Sigmoid colon (tissue), 7 donors: Measurements from ENCODE around the gene TSC22D1. TPM values are rescaled to one million over a fixed set of nuclear protein-coding genes. Genes with fewer than 3 reads are reported as not detected.

Source experiments
- DNase-seq: peaks from one replicate; pipeline ENCODE4 v3.0.0-alpha.2; 2019
- H3K27ac ChIP-seq, 4 donors: fragments of 200-600 bp; sonication (generic); one replicate each; pipeline ENCODE4 v1.5.1; 2016 to 2019; ENCODE audit warnings: mild to moderate bottlenecking in 1 of 4
- H3K27me3 ChIP-seq, 3 donors: fragments of 200-600 bp; sonication (generic); one replicate each; pipeline ENCODE4 v1.5.1; 2019; ENCODE audit warnings: mild to moderate bottlenecking in 1 of 3
- H3K36me3 ChIP-seq, 4 donors: fragments of 200-600 bp; sonication (generic); one replicate each; pipeline ENCODE4 v1.5.1; 2016 to 2019
- H3K4me1 ChIP-seq, 4 donors: fragments of 200-600 bp; sonication (generic); one replicate each; pipeline ENCODE4 v1.5.1; 2017 to 2019
- H3K4me3 ChIP-seq, 4 donors: fragments of 200-600 bp; sonication (generic); one replicate each; pipeline ENCODE4 v1.5.1; 2017 to 2019; ENCODE audit warnings: mild to moderate bottlenecking in 2 of 4, moderate library complexity in 1 of 4
- H3K9me3 ChIP-seq, 4 donors: fragments of 200-600 bp in 3 of 4; sonication (generic) in 3 of 4; one replicate each; pipeline versions ENCODE4 v1.5.1 to v1.6.1; 2013 to 2019
- EP300 ChIP-seq, 4 donors: sonication (generic); formaldehyde crosslinking; IDR thresholded peaks; one replicate each; pipeline ENCODE4 v1.6.1; 2017; ENCODE audit warnings: antibody characterized with exemption in 4 of 4
- POLR2A ChIP-seq, 2 donors: fragments of 450-650 bp; IDR thresholded peaks; one replicate each; pipeline ENCODE4 v1.6.1; 2016; ENCODE audit warnings: antibody characterized with exemption in 2 of 2, mild to moderate bottlenecking in 2 of 2, moderate library complexity in 2 of 2
- POLR2AphosphoS5 ChIP-seq, 4 donors: sonication (generic); formaldehyde crosslinking; IDR thresholded peaks; one replicate each; pipeline ENCODE4 v1.6.1; 2017; ENCODE audit warnings: antibody characterized with exemption in 4 of 4
- whole genome bisulfite sequencing, 2 donors: extraction: QIAGEN DNeasy Blood & Tissue Kit; methylation state at CpG; one replicate each; pipeline ENCODE4 v1.1.7; 2013; 5-methylcytosine and 5-hydroxymethylcytosine counted together
- intact Hi-C: fragments of 100-400 bp; cut with DNase I; formaldehyde crosslinking; loops from one replicate; pipeline ENCODE4 v1.15.1; 2023
- polyA plus RNA-seq, 3 donors: library from polyadenylated mRNA; stranded (reverse); fragments of 200-250 nt; gene quantifications; one replicate each; pipeline ENCODE4 v1.2.3, GENCODE V29; 2013
- total RNA-seq, 4 donors: library from RNA; depleted of rRNA; stranded (reverse); fragments of >200 nt; gene quantifications; one replicate each; pipeline ENCODE4 v1.1.0, GENCODE V29; 2016
- TF ChIP-seq, protein P1 (sequence below), 4 experiments: fragments of 450-650 bp in 3 of 4; fragments of 200-600 bp in 1 of 4; IDR thresholded peaks; one replicate each; pipeline ENCODE4 v1.5.1; 2016 to 2019; ENCODE audit warnings: antibody characterized with exemption in 4 of 4, mild to moderate bottlenecking in 3 of 4, moderate library complexity in 2 of 4
- donor health status: healthy with polysubstance abuse.
- donor health status: Bipolar disorder and iron deficiency.
- donor health status: healthy.

Gene TSC22D1
- total and polyA plus RNA-seq, 7 donors, result 121 to 225 (median 176) TPM

- TF ChIP-seq EP300 (IDR thresholded peaks at IDR 0.05) (no peak), POLR2AphosphoS5 (IDR thresholded peaks at IDR 0.05) (no peak), POLR2A (IDR thresholded peaks at IDR 0.05) (no peak)
- TF ChIP-seq, protein P1, sequence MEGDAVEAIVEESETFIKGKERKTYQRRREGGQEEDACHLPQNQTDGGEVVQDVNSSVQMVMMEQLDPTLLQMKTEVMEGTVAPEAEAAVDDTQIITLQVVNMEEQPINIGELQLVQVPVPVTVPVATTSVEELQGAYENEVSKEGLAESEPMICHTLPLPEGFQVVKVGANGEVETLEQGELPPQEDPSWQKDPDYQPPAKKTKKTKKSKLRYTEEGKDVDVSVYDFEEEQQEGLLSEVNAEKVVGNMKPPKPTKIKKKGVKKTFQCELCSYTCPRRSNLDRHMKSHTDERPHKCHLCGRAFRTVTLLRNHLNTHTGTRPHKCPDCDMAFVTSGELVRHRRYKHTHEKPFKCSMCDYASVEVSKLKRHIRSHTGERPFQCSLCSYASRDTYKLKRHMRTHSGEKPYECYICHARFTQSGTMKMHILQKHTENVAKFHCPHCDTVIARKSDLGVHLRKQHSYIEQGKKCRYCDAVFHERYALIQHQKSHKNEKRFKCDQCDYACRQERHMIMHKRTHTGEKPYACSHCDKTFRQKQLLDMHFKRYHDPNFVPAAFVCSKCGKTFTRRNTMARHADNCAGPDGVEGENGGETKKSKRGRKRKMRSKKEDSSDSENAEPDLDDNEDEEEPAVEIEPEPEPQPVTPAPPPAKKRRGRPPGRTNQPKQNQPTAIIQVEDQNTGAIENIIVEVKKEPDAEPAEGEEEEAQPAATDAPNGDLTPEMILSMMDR (IDR thresholded peaks at IDR 0.05), result no peak
- intact Hi-C loops, result no loop called here
- 96 to 99% methylated on average over 1 of the region's 1 CpG for WGBS, 2 donors
Measured at GRCh38 chr13:44506719-44507118, 69.4 kb downstream of the TSC22D1 start.

DNA sequence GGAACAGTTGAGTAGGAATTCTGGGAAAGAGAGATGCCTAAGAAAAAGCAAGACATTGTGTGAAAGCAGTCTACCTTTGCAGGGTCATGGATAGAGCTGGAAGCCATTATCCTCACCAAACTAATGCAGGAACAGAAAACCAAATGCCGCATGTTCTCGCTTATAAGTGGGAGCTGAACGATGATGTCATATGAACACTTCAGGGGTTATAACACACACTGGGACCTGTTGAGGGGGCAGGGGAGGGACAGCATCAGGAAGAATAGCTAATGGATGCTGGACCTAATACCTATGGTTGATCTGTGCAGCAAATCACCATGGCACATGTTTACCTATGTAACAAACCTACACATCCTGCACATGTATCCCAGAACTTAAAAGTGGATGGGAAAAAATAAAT is 69.9 kb downstream of the TSC22D1 start:
- TF ChIP-seq EP300 (IDR thresholded peaks at IDR 0.05), result no peak
- TF ChIP-seq, protein P1 (IDR thresholded peaks at IDR 0.05), result no peak
- TF ChIP-seq POLR2AphosphoS5 (IDR thresholded peaks at IDR 0.05), result no peak
- TF ChIP-seq POLR2A (IDR thresholded peaks at IDR 0.05), result no peak
- no peaks in the 10 kb centered on the region for H3K4me1 ChIP-seq
- 97 to 98% methylated on average over 3 of the region's 3 CpGs for WGBS, 2 donors
- DNase-seq, result no peak
- H3K27me3 ChIP-seq, result no peaks in the 10 kb centered on the region
- no peak overlapping the region for H3K27ac ChIP-seq
- H3K9me3 ChIP-seq, result no peaks in the 10 kb centered on the region
- no peak overlapping the region for H3K4me3 ChIP-seq
- intact Hi-C loops, result no loop called here
- no peaks in the 10 kb centered on the region for H3K36me3 ChIP-seq

More at GRCh38 chr13:44506719-44507118, 69.4 kb downstream of the TSC22D1 start:
- DNase-seq, result no peak
- H3K4me3 ChIP-seq, result no peak overlapping the region
- no peaks in the 10 kb centered on the region for H3K4me1 ChIP-seq
- no peaks in the 10 kb centered on the region for H3K27me3 ChIP-seq
- no peaks in the 10 kb centered on the region for H3K9me3 ChIP-seq
- H3K36me3 ChIP-seq, result no peaks in the 10 kb centered on the region
- H3K27ac ChIP-seq, result no peak overlapping the region

DNA sequence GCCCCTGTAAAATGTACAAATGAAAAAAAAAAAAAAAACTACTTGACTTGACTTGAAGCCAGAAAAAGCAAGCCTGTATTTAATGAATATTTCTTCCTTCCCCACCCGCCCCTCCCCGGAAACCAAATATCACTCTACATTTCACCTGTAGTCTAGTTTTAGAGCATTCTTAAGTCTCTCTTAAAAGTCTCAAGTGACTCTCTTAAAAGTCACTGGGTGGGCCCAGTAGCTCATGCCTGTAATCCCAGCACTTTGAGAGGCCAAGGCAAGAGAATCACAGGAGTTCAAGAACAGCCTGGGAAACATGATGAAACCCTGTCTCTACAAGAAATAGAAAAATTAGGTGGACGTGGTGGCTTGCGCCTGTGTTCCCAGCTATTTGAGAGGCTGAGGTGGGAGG is 72.0 kb downstream of the TSC22D1 start:
- intact Hi-C loops, result no loop called here

GRCh38 chr13:44498969-44499368 is 77.2 kb downstream of the TSC22D1 start:
- no peaks in the 10 kb centered on the region for H3K27me3 ChIP-seq
- no peaks in the 10 kb centered on the region for H3K9me3 ChIP-seq
- H3K4me1 ChIP-seq, result no peaks in the 10 kb centered on the region
- TF ChIP-seq EP300 (IDR thresholded peaks at IDR 0.05) (no peak), POLR2A (IDR thresholded peaks at IDR 0.05) (no peak), POLR2AphosphoS5 (IDR thresholded peaks at IDR 0.05) (no peak)
- TF ChIP-seq, protein P1 (IDR thresholded peaks at IDR 0.05), result no peak
- H3K4me3 ChIP-seq, result no peak overlapping the region
- no peak overlapping the region for H3K27ac ChIP-seq
- no peak for DNase-seq
- no peaks in the 10 kb centered on the region for H3K36me3 ChIP-seq
- intact Hi-C loops, result no loop called here

More for the DNA sequence above, 72.0 kb downstream of the TSC22D1 start:
- 89 to 94% methylated on average over 4 of the region's 4 CpGs for WGBS, 2 donors
- DNase-seq, result no peak
- Histone ChIP-seq H3K27me3 (no peaks in the 10 kb centered on the region), H3K27ac (no peak overlapping the region), H3K4me3 (no peak overlapping the region), H3K36me3 (no peaks in the 10 kb centered on the region), H3K4me1 (no peaks in the 10 kb centered on the region), H3K9me3 (no peaks in the 10 kb centered on the region)
- no peak for TF ChIP-seq POLR2A (IDR thresholded peaks at IDR 0.05)
- TF ChIP-seq POLR2AphosphoS5 (IDR thresholded peaks at IDR 0.05), result no peak
- TF ChIP-seq, protein P1 (IDR thresholded peaks at IDR 0.05), result no peak
- TF ChIP-seq EP300 (IDR thresholded peaks at IDR 0.05), result no peak

DNA sequence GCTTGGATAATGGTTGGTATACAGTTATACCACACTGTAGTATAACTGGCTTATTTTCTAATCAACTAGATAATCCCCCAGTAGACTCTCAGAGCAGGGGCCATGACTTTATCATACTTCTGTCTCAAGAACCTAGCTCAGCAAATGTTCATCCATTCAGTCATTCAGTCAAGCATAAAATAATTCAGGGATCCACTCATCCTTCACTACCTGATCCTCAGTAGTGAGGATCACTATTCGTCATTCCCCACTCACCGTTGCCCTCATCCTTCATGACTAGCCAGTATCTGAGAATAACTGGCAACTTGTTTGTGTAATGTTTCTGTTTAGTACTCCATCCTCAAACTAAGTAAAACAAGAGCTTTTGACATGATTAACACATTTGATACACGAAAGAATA is 77.6 kb downstream of the TSC22D1 start:
- intact Hi-C loops, result no loop called here
- WGBS, 2 donors, result 97% methylated on average over 3 of the region's 3 CpGs
- Histone ChIP-seq H3K4me3 (no peak overlapping the region), H3K27ac (no peak overlapping the region), H3K36me3 (no peaks in the 10 kb centered on the region), H3K27me3 (no peaks in the 10 kb centered on the region), H3K9me3 (no peaks in the 10 kb centered on the region), H3K4me1 (no peaks in the 10 kb centered on the region)
- TF ChIP-seq, protein P1 (IDR thresholded peaks at IDR 0.05), result no peak
- TF ChIP-seq EP300 (IDR thresholded peaks at IDR 0.05) (no peak), POLR2AphosphoS5 (IDR thresholded peaks at IDR 0.05) (no peak)
- no peak for DNase-seq
